Placental pericyte (primary cell): ENCODE measurements around the gene SPATA31D1. TPM values are rescaled to one million over a fixed set of nuclear protein-coding genes. Genes with fewer than 3 reads are reported as not detected.

Experiments
- total RNA-seq: library from RNA; depleted of rRNA; stranded (reverse); fragments of >200 nt; gene quantifications from 2 replicates; pipeline ENCODE4 v1.2.3, GENCODE V29; 2012

SPATA31D1 gene
- not detected in 2 replicates for total RNA-seq

GRCh38 chr9:81988472-81988871, at the start of gene SPATA31D1:
Gene SPATA31D1, plus strand, starts transcription at chr9:81988772. Its CDS starts 47 bp downstream, at chr9:81988819.

GRCh38 chr9:81943393-81943792, 45.2 kb upstream of the SPATA31D1 start, which contains the start of gene SPATA31D3:
Gene SPATA31D3, plus strand, starts transcription at chr9:81943500. Its CDS starts 86 bp downstream, at chr9:81943586.

Other genes starting within 250 kb of the SPATA31D1 start
- gene SPATA31D4, start 60.3 kb upstream of the SPATA31D1 start, total RNA-seq, result not detected in 2 replicates
- not detected in 2 replicates for gene SPATA31D3, start 45.3 kb upstream of the SPATA31D1 start, total RNA-seq